ENCODE measurements around the gene SPANXN5. TPM values are rescaled to one million over a fixed set of nuclear protein-coding genes. Genes with fewer than 3 reads are reported as not detected.

The SPANXN5 gene
- total RNA-seq, 8 experiments from 2014 or later, result not detected

Other genes with a start within 250 kb of the SPANXN5 start
- gene SSX7, start 142.5 kb downstream of the SPANXN5 start, total RNA-seq, result not detected
- not detected for gene SSX2, start 90.2 kb downstream of the SPANXN5 start, total RNA-seq
- gene SSX2B, start 46.2 kb downstream of the SPANXN5 start, total RNA-seq, result under 1 TPM in 1 of 8 experiments, not detected in 7; 0.28 TPM
- gene XAGE5, start 13.9 kb upstream of the SPANXN5 start, total RNA-seq, result not detected
- not detected for gene XAGE3, start 70.7 kb upstream of the SPANXN5 start, total RNA-seq
- gene FAM156B, start 99.9 kb upstream of the SPANXN5 start, total RNA-seq, result 10 to 100 TPM; 13.0 to 30.4 (median 23.3) TPM
- 10 to 100 TPM; 12.6 to 29.0 (median 20.2) TPM for gene FAM156A, start 161.1 kb upstream of the SPANXN5 start, total RNA-seq

Data from motor neuron (in vitro differentiated cells).